Fibroblast of skin of left quadriceps (primary cell): Measurements from ENCODE around the gene PARD3.

Source experiments
- DNase-seq, 2 experiments: peaks; one replicate each; pipeline ENCODE4 v3.0.0-alpha.2; 2013; ENCODE audit warnings: low read depth in 2 of 2

PARD3 gene

GRCh38 chr10:34216348-34216945 is 598.6 kb downstream of the PARD3 start:
- DNase-seq: no peak

- DNase-seq: no peak
Measured at GRCh38 chr10:34213805-34214197, 601.3 kb downstream of the PARD3 start.

GRCh38 chr10:34213193-34213804 is 601.8 kb downstream of the PARD3 start:
- DNase-seq: no peak

GRCh38 chr10:34207343-34207742 is 607.8 kb downstream of the PARD3 start:
- no peak for DNase-seq

GRCh38 chr10:34206935-34207268 is 608.2 kb downstream of the PARD3 start:
- DNase-seq: no peak

- DNase-seq: no peak
Measured at GRCh38 chr10:34206078-34206934, 608.8 kb downstream of the PARD3 start.

- DNase-seq: no peak
Measured at GRCh38 chr10:34205452-34205851, 609.6 kb downstream of the PARD3 start.

- DNase-seq: no peak
Measured at GRCh38 chr10:34203966-34204630, 611.0 kb downstream of the PARD3 start.

GRCh38 chr10:34200355-34200901 is 614.7 kb downstream of the PARD3 start:
- DNase-seq: no peak

GRCh38 chr10:34198953-34199352 is 616.1 kb downstream of the PARD3 start:
- no peak for DNase-seq

GRCh38 chr10:34196058-34196433 is 619.0 kb downstream of the PARD3 start:
- no peak for DNase-seq

- no peak for DNase-seq
Measured at GRCh38 chr10:34195364-34196057, 619.6 kb downstream of the PARD3 start.

- peak; percentile 66 to 68 for DNase-seq
Measured at GRCh38 chr10:34193931-34194626, 621.0 kb downstream of the PARD3 start.

GRCh38 chr10:34192646-34193045 is 622.5 kb downstream of the PARD3 start:
- no peak for DNase-seq

- no peak for DNase-seq
Measured at GRCh38 chr10:34191406-34191805, 623.7 kb downstream of the PARD3 start.

- no peak for DNase-seq
Measured at GRCh38 chr10:34190580-34190979, 624.5 kb downstream of the PARD3 start.

- DNase-seq: no peak
Measured at GRCh38 chr10:34189830-34190229, 625.3 kb downstream of the PARD3 start.

GRCh38 chr10:34188221-34188620 is 626.9 kb downstream of the PARD3 start:
- no peak for DNase-seq

GRCh38 chr10:34187201-34187600 is 627.9 kb downstream of the PARD3 start:
- DNase-seq: peak; percentile 79

GRCh38 chr10:34186745-34187144 is 628.4 kb downstream of the PARD3 start:
- DNase-seq: no peak

- no peak for DNase-seq
Measured at GRCh38 chr10:34185998-34186397, 629.1 kb downstream of the PARD3 start.
